ENCODE data around the gene VPS16.

DNA sequence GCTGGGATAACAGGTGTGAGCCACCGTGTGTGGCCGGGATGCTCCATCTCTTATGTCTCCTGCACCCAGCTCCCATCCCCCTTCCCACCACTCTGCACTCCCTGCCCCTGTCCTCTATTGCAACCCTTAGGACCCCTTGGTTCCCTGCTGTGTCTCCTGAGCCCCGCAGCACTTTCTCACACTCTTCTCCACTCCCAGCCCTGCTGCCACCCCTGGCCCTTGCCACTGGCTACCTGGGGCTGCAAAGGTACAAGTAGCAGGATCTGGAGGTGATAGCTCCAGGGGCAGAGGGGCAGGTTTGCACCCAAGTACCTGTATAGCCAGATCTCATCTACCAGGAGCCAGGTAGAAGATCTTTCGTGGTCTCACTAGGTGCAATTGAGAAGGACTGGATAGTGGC lies 33.5 kb upstream of the VPS16 start:
- TF ChIP-seq, protein P1, sequence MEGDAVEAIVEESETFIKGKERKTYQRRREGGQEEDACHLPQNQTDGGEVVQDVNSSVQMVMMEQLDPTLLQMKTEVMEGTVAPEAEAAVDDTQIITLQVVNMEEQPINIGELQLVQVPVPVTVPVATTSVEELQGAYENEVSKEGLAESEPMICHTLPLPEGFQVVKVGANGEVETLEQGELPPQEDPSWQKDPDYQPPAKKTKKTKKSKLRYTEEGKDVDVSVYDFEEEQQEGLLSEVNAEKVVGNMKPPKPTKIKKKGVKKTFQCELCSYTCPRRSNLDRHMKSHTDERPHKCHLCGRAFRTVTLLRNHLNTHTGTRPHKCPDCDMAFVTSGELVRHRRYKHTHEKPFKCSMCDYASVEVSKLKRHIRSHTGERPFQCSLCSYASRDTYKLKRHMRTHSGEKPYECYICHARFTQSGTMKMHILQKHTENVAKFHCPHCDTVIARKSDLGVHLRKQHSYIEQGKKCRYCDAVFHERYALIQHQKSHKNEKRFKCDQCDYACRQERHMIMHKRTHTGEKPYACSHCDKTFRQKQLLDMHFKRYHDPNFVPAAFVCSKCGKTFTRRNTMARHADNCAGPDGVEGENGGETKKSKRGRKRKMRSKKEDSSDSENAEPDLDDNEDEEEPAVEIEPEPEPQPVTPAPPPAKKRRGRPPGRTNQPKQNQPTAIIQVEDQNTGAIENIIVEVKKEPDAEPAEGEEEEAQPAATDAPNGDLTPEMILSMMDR (IDR thresholded peaks at IDR 0.05), result no peak
- no peak for TF ChIP-seq POLR2A (IDR thresholded peaks at IDR 0.05)
